GM13976 (cell line): Measurements from ENCODE around the gene MORN1.
"Not testable (repeated sequence)": the region's sequence is repeated elsewhere in the genome, so short reads cannot be mapped to it uniquely, and the experiment has no call there.

Source experiments
- DNase-seq: peaks from one replicate; pipeline ENCODE4 v3.0.0; 2012; ENCODE audit warnings: low spot score
- in situ Hi-C: fragments of 300-500 bp; cut with MboI; formaldehyde crosslinking; loops from one replicate; pipeline ENCODE4 v1.12.0; 2022; ENCODE audit warnings: low sequenced_read_pairs, mixed read lengths, inconsistent platforms; ENCODE audit not compliant: unreplicated experiment
- TF ChIP-seq, protein P1 (sequence below): IDR thresholded peaks from 2 replicates; pipeline ENCODE4 v1.5.1; 2012; ENCODE audit warnings: borderline replicate concordance, mild to moderate bottlenecking; ENCODE audit not compliant: insufficient read depth; ENCODE audit errors: extremely low read depth, missing control alignments, control extremely low read depth

MORN1 gene

DNA sequence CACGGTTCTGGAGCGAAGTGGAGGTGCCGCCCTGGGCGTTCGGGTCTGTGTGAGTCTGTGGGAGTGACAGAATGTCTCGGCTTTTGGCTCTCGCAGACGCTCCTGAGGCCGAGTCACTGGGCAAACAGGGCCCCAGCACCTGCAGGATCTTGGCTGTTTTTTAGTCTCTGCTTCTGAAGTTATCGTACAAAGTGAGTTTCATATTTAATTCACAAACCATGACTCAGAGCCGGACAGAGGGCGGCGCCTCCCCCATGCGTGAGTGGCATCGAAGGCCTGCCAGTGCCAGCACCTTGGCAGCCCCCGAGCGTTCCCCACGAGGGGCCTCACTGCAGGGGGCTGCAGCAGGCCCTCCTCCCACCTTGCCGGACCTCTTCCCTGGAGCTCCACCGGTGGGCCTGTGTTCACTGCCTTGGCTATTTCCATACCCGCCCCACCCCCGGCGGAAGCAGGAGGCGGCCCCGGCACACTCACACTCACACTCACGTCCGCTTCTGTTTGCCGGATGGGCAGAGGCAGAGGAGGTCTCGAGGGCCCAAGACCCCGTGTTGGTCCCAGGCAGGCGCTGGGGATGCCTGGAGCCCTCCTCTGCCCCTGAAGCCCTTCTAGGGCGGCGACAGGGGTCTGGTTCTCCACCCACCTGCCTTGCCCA, 56.3 kb downstream of the MORN1 start:
- TF ChIP-seq, protein P1, sequence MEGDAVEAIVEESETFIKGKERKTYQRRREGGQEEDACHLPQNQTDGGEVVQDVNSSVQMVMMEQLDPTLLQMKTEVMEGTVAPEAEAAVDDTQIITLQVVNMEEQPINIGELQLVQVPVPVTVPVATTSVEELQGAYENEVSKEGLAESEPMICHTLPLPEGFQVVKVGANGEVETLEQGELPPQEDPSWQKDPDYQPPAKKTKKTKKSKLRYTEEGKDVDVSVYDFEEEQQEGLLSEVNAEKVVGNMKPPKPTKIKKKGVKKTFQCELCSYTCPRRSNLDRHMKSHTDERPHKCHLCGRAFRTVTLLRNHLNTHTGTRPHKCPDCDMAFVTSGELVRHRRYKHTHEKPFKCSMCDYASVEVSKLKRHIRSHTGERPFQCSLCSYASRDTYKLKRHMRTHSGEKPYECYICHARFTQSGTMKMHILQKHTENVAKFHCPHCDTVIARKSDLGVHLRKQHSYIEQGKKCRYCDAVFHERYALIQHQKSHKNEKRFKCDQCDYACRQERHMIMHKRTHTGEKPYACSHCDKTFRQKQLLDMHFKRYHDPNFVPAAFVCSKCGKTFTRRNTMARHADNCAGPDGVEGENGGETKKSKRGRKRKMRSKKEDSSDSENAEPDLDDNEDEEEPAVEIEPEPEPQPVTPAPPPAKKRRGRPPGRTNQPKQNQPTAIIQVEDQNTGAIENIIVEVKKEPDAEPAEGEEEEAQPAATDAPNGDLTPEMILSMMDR = no peak
- in situ Hi-C loops = no loop called here
- DNase-seq = no peak

DNA sequence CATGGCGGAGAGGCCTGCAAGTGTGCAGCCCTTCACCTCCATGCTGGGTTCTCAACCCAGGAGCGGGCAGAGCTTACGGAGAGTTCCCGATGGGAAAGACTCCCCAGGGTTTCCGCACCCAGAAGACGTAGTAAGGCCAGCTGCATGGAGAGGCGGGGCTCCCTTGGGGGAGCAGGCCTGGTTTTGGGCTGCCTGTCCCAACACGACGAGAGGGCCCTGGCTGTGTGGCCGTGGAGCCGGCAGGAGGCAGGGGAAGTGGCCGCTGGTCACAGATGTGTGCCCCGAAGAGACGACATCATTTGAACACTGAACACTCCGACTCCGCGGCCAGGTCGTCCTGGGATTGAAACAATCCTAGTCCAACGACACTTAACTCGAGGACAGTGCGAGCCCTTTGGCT, 57.0 kb downstream of the MORN1 start:
- in situ Hi-C loops = no loop called here
- TF ChIP-seq, protein P1 = no peak
- DNase-seq = no peak

DNA sequence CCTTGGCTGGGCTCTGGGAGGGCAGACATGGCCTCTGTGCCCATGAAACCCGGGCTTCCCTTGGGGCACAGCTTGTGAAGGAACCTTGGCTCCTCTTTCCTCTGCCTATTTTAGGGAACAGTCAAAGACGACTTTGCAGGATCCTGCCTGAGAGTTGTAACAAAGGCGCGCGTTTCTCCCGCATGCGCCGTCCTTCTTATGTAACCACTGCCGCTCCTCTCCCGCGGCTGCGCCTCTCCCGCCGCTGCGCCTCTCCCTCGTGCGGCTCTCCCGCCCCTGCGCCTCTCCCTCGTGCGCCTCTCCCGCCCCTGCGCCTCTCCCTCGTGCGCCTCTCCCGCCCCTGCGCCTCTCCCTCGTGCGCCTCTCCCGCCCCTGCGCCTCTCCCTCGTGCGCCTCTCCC, 59.8 kb downstream of the MORN1 start:
- in situ Hi-C loops, DNase-seq: not testable (repeated sequence)

DNA sequence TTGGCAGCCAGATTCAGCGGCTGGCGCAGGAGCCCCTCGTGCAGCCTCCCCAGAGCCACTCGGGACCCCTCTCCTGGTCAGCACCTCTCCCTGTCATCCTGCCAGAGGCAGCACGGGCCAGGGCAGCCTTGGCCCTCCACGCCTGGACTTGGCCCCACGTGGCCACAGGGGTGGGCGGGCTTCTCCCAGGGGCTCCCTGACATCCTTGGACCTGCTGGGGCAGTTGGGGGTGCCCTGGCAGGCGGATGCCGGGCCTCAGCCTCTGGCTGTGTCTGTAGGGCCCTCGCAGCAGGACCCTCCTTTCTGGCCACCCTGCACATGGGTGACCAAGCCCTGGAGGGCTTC, 60.2 kb downstream of the MORN1 start:
- DNase-seq = no peak
- in situ Hi-C loops = no loop called here
- TF ChIP-seq, protein P1 = no peak

DNA sequence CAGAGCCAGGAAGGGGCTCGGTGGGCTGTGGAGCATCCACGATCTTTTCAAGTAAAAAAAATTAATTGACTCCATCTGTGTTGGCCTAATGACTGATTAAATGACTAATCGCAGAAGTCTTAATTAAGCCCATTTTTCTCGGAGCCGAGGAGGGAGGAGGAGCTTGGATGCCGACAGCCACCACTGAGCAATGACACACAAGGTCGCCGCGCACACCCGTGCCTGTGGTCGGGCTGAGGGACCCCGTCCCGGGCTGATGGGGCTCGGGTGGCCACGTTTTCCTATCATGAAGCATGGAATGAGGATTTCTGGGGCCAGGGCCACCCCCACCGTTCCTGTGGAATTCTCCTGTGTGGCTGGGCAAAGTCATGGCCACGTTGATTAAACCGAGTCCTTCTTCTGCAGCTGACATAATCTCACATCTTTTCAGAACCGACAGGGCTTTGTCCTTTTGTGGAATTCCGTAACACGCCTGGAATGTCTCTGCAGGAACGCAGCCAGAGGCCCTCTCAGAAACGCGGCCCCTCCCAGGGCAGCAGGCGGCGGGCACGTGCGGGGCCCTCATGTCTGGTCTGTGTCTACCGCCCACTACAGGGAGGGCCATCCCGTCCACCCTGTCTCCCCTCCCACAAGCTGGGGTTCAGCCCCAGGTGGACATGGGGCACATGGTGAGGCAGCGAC, 60.7 kb downstream of the MORN1 start:
- TF ChIP-seq, protein P1 = no peak
- DNase-seq = no peak
- in situ Hi-C loops = no loop called here

DNA sequence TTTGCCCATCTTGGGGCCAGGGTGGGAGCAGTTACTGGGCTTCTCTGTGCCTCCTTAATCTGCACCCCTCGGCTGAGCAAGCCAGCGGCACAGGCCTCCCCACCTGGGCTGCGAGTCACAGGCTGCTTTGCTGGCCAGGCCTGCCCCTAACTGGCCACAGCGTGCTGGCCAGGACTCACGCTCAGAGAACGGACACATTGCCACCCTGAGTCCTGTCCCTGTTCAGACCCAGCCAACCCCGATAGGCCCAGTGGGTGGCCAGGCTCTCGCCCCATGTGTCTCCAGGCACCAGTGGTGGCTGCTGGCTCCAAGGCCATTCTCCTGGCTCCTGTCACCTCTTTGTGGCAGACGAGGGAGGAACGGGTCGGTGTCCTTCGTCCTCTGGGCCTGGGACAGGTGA, 61.3 kb downstream of the MORN1 start:
- TF ChIP-seq, protein P1 = no peak
- no peak for DNase-seq
- in situ Hi-C loops = no loop called here

DNA sequence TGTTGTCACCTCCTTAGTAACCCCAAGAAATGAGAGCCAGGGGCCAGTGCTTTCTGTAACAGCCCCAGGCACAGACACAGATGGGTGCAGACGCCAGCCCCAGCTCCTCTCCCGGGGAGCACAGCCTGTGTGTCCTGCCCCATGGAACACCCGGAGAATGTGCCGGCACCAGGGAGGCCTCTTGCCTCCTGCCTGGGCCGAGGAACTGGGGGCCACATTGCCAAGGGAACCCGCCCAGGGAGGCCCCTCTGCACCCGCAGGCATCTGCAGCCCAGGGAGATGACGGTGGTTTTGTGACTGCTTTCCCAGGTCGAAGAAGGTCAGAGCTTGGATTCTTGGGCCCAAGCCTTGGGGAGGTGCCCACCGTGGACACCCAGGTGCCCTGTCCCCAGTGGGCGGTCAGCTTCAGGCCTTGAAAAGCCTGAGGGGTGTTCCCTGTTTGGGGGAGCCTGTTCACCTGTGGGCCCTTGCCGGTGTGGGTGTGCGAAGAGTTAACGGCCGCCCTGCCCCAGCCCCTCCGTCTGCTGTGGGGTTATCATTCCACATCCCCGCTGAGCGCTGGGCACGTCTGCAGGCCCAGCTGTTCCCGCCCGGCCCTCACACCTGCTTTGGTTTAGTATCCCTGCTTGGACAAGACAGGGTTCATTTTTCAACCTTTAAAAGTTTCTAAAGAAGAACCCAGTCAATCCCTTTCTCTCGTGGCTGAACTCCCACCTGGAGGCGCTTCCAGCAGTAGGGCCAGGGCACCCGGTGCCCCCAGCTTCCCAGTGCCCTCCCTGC, 62.5 kb downstream of the MORN1 start:
- DNase-seq = no peak
- TF ChIP-seq, protein P1 = no peak
- in situ Hi-C loops = no loop called here
